ENCODE measurements around the gene CFAP58.

Gene CFAP58

GRCh38 chr10:104446151-104446550 is 92.5 kb downstream of the CFAP58 start:
- DNase-seq (ENCODE audit: low spot score): no peak
- TF ChIP-seq, protein P1, sequence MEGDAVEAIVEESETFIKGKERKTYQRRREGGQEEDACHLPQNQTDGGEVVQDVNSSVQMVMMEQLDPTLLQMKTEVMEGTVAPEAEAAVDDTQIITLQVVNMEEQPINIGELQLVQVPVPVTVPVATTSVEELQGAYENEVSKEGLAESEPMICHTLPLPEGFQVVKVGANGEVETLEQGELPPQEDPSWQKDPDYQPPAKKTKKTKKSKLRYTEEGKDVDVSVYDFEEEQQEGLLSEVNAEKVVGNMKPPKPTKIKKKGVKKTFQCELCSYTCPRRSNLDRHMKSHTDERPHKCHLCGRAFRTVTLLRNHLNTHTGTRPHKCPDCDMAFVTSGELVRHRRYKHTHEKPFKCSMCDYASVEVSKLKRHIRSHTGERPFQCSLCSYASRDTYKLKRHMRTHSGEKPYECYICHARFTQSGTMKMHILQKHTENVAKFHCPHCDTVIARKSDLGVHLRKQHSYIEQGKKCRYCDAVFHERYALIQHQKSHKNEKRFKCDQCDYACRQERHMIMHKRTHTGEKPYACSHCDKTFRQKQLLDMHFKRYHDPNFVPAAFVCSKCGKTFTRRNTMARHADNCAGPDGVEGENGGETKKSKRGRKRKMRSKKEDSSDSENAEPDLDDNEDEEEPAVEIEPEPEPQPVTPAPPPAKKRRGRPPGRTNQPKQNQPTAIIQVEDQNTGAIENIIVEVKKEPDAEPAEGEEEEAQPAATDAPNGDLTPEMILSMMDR (IDR thresholded peaks at IDR 0.05; ENCODE audit: borderline replicate concordance, control extremely low read depth, extremely low read depth, insufficient read depth, missing control alignments): no peak
- in situ Hi-C loops (cut with MboI; ENCODE audit: low sequenced_read_pairs, unreplicated experiment): no loop called here

DNA sequence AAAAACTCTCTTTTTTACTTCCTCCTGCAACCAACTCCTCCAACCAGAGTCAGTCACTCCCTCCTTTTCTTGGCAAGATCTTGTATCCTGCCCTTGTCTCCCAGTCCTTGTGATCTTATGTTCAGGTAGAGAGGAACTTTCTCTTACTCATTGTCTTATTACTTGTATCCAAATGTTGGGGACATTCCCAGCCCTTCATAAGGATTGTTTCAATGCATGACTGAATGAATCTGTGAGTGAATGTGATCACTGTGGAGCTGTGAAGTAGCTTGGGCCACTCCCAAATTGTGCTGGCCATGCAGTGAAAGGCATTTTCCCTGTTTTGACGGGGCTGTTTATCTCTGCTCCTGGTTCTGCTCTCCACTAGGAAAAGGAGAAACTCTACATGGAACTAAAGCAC is 93.7 kb downstream of the CFAP58 start:
- TF ChIP-seq, protein P1 (IDR thresholded peaks at IDR 0.05; ENCODE audit: borderline replicate concordance, control extremely low read depth, extremely low read depth, insufficient read depth, missing control alignments): no peak
- DNase-seq (ENCODE audit: low spot score): no peak
- in situ Hi-C loops (cut with MboI; ENCODE audit: low sequenced_read_pairs, unreplicated experiment): no loop called here

DNA sequence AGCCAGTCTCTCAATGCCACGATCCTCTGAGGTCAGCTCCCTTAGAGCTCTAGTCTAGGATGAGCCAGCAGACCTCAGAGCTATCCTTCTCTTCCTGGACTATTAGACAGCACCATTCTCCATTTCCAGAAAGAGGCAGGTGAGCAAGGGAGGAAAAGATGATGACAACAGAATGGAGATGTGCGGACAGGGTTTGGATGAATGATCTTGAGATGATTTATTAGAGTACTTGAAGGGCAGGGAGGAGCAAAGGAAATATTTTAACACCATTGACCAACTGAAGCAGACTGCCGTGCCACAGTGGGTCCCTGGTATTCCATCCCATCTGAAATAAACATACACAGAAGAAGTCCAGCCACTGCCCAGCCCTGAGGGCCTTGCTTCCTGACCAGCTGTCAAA is 94.3 kb downstream of the CFAP58 start:
- no peak for DNase-seq (ENCODE audit: low spot score)
- in situ Hi-C loops (cut with MboI; ENCODE audit: low sequenced_read_pairs, unreplicated experiment): no loop called here
- TF ChIP-seq, protein P1 (IDR thresholded peaks at IDR 0.05; ENCODE audit: borderline replicate concordance, control extremely low read depth, extremely low read depth, insufficient read depth, missing control alignments): no peak

GRCh38 chr10:104449391-104449790 is 95.8 kb downstream of the CFAP58 start:
- in situ Hi-C loops (cut with MboI; ENCODE audit: low sequenced_read_pairs, unreplicated experiment): no loop called here
- no peak for DNase-seq (ENCODE audit: low spot score)
- TF ChIP-seq, protein P1 (IDR thresholded peaks at IDR 0.05; ENCODE audit: borderline replicate concordance, control extremely low read depth, extremely low read depth, insufficient read depth, missing control alignments): no peak

DNA sequence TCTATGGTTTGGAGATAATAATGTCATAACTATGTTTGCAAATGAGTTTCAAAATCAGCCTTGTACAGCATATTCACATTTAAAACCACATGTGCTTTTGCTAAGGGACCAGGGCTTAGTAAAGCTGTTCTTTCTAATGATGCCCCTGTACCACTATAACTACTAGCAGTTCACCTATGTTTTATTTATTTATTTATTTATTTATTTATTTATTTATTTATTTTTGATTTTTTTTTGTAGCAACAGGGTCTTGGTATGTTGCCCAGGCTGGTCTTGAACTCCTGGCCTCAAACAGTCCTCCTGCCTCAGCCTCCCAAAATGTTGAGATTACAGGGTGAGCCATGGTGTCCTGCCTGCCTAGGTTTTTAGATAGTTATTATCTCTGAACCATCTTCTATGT is 96.9 kb downstream of the CFAP58 start:
- TF ChIP-seq, protein P1 (IDR thresholded peaks at IDR 0.05; ENCODE audit: borderline replicate concordance, control extremely low read depth, extremely low read depth, insufficient read depth, missing control alignments): no peak
- no peak for DNase-seq (ENCODE audit: low spot score)
- in situ Hi-C loops (cut with MboI; ENCODE audit: low sequenced_read_pairs, unreplicated experiment): no loop called here

GRCh38 chr10:104450954-104451353 is 97.3 kb downstream of the CFAP58 start:
- in situ Hi-C loops (cut with MboI; ENCODE audit: low sequenced_read_pairs, unreplicated experiment): no loop called here
- no peak for DNase-seq (ENCODE audit: low spot score)
- TF ChIP-seq, protein P1 (IDR thresholded peaks at IDR 0.05; ENCODE audit: borderline replicate concordance, control extremely low read depth, extremely low read depth, insufficient read depth, missing control alignments): no peak

- in situ Hi-C loops (cut with MboI; ENCODE audit: low sequenced_read_pairs, unreplicated experiment): no loop called here
- TF ChIP-seq, protein P1 (IDR thresholded peaks at IDR 0.05; ENCODE audit: borderline replicate concordance, control extremely low read depth, extremely low read depth, insufficient read depth, missing control alignments): no peak
- DNase-seq (ENCODE audit: low spot score): no peak
These were observed 99.3 kb downstream of the CFAP58 start for GRCh38 chr10:104452977-104453376.

Measured in GM13976 (cell line).